AG08396 (cell line): ENCODE results near the gene LOXL1.

Source experiments
- DNase-seq: peaks from one replicate; pipeline ENCODE4 v3.0.0; 2012; ENCODE audit warnings: low spot score, mixed read lengths

The LOXL1 gene

DNA sequence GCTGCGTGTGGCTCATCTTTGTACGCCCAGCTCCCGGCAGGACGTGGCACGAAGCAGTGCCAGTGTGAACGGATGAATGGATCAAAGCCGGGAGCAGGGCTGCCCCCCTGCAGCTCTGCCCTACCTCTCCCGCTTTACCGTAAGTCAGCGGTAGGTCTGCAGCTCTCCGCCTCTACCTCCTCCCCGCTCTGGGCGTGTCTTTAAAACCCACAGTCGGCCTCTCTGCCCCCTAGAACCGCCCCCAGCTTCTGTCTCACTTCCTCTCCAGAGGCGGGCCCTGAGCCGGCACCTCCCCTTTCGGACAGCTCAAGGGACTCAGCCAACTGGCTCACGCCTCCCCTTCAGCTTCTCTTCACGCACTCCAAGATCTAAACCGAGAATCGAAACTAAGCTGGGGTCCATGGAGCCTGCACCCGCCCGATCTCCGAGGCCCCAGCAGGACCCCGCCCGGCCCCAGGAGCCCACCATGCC lies 68.2 kb downstream of the LOXL1 start, which contains the start of gene PML:
PML (plus strand) TSS at position 304 of the 471 bp plus-strand sequence; CDS start at position 401, 97 bp downstream.
- peak; percentile 96 for DNase-seq

DNA sequence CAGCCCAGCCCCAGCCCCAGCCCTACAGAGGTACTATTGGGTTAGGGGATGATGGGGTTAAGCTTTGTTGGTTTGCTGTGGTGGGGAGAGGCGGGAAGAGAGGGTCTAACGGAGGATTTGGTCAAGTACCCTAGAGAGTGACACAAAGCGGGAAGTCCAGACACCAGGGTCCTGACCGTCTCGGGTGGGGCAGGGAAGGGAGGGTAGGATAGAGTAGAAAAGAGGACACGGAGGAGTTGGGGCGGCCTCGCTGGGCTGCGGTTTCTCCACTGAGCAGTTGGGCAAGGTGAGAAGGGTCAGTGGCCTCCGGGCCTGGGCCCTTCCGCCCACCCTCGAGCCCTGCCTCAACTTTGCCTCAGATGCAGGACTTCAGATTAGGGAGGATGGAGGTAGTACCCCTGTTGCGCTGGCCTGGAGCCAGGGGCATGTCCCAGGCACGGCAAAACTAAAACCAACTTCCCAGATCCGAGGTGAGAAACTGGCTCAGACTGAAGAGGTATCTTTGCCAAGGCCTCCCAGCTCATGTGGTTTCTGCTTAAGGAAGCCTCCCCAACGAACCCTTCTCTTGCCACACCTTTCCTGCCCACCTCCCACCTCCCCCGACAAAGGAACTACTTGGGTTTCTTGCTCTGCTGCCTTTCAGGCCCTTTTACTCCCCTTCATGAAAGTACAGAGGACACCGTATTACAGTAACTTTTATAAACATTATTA lies 68.8 kb downstream of the LOXL1 start:
- peak; percentile 36 for DNase-seq

DNA sequence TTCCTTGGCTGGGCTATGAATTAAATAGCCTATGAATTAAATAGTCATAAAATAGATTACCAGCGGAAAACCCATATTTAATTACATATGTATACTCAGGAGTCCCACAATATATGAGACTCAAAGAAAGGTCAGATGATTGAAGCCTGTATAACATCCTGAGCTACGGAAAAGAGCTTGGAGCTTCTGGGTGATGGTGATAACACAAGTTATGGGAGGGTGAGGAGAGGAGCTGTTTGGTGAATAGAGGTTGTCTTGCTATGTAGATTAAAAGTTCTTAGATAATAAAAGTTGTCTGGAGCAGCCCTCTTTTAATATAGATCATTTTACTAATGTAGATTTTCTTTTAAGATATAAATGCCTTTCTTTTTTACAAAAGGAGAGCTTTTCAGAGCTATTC lies 70.0 kb downstream of the LOXL1 start:
- no peak for DNase-seq

DNA sequence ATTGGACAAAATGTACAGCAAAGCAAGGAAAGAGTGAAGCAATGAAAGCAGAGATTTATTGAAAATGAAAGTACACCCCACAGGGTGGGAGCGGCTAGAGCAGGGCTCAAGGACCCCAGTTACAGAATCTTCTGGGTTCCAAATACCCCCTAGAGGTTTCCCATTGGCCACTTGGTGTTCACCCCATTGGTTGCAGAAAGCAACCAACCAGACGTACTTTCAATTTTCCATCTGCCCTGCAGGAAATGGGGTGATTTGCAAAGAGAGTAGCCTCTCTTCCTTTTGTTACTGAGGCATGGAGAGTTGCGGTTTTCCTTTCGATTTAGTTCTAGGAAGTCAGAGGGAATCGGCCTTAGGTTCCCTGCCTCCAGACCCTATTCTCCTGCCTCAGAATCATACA lies 70.7 kb downstream of the LOXL1 start:
- DNase-seq, result peak; percentile 69

DNA sequence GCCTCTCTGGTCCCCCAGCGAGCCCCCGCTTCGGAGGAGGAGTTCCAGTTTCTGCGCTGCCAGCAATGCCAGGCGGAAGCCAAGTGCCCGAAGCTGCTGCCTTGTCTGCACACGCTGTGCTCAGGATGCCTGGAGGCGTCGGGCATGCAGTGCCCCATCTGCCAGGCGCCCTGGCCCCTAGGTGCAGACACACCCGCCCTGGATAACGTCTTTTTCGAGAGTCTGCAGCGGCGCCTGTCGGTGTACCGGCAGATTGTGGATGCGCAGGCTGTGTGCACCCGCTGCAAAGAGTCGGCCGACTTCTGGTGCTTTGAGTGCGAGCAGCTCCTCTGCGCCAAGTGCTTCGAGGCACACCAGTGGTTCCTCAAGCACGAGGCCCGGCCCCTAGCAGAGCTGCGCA lies 71.7 kb downstream of the LOXL1 start:
- DNase-seq, result no peak
